ENCODE data around the gene ZMYND10. TPM values are rescaled to one million over a fixed set of nuclear protein-coding genes. Genes with fewer than 3 reads are reported as not detected.

ZMYND10 gene
- total RNA-seq, 1 experiment from 2014 or later: 0.74 TPM

GRCh38 chr3:50292159-50293078 is 53.1 kb downstream of the ZMYND10 start, which contains the start of gene IFRD2 (continued):
- TF ChIP-seq PRDM15 (CRISPR knock-in tag; IDR thresholded peaks at IDR 0.05) (no peak), ZNF281 (CRISPR knock-in tag; IDR thresholded peaks at IDR 0.05) (no peak), ZNF138 (CRISPR knock-in tag; conservative IDR thresholded peaks at IDR 0.05) (no peak), ZNF671 (CRISPR knock-in tag; IDR thresholded peaks at IDR 0.05) (no peak), JAZF1 (CRISPR knock-in tag; IDR thresholded peaks at IDR 0.05) (no peak), ZNF425 (CRISPR knock-in tag; conservative IDR thresholded peaks at IDR 0.05) (no peak), E2F5 (CRISPR knock-in tag; IDR thresholded peaks at IDR 0.05) (peak; percentile 80), ZNF532 (CRISPR knock-in tag; IDR thresholded peaks at IDR 0.05; ENCODE audit: borderline replicate concordance) (no peak), ZNF232 (CRISPR knock-in tag; IDR thresholded peaks at IDR 0.05) (peak; percentile 18; the same call in 1 of the 2 replicates), PRRX2 (CRISPR knock-in tag; IDR thresholded peaks at IDR 0.05) (no peak), MXD4 (CRISPR knock-in tag; IDR thresholded peaks at IDR 0.05; ENCODE audit: borderline replicate concordance) (no peak), NR1H2 (CRISPR knock-in tag; IDR thresholded peaks at IDR 0.05) (no peak), ZNF396 (CRISPR knock-in tag; IDR thresholded peaks at IDR 0.05; ENCODE audit: borderline replicate concordance) (no peak), ZSCAN18 (CRISPR knock-in tag; IDR thresholded peaks at IDR 0.05) (0 out of 2 replicates have a peak, but pooled peaks have one; percentile 75), ESRRA (CRISPR knock-in tag; IDR thresholded peaks at IDR 0.05; ENCODE audit: borderline replicate concordance) (no peak), ATF1 (CRISPR knock-in tag; IDR thresholded peaks at IDR 0.05) (no peak), ZNF512 (CRISPR knock-in tag; IDR thresholded peaks at IDR 0.05; ENCODE audit: borderline replicate concordance) (no peak), ELF4 (CRISPR knock-in tag; IDR thresholded peaks at IDR 0.05; ENCODE audit: low read depth) (no peak)

Measured in WTC11 (cell line).